Rectal smooth muscle tissue (tissue), 1 donor: Measurements from ENCODE around the gene TMC8.
"Not testable (repeated sequence)": the region's sequence is repeated elsewhere in the genome, so short reads cannot be mapped to it uniquely, and the experiment has no call there.

Source experiments
- H3K27ac ChIP-seq: one replicate; pipeline ENCODE4 v1.7.0; 2013; ENCODE audit warnings: low read depth, low read length, inconsistent platforms
- H3K27me3 ChIP-seq: one replicate; pipeline ENCODE4 v1.7.0; 2013; ENCODE audit warnings: low read length; ENCODE audit not compliant: control insufficient read depth, insufficient read depth
- H3K36me3 ChIP-seq: one replicate; pipeline ENCODE4 v1.7.0; 2013; ENCODE audit warnings: low read length; ENCODE audit not compliant: control insufficient read depth, insufficient read depth
- H3K4me1 ChIP-seq: one replicate; pipeline ENCODE4 v1.7.0; 2013; ENCODE audit warnings: low read length; ENCODE audit not compliant: control insufficient read depth, insufficient read depth
- H3K4me3 ChIP-seq: one replicate; pipeline ENCODE4 v1.7.0; 2013; ENCODE audit warnings: low read length
- H3K9ac ChIP-seq: one replicate; pipeline ENCODE4 v1.7.0; 2013; ENCODE audit warnings: low read length

Gene TMC8

DNA sequence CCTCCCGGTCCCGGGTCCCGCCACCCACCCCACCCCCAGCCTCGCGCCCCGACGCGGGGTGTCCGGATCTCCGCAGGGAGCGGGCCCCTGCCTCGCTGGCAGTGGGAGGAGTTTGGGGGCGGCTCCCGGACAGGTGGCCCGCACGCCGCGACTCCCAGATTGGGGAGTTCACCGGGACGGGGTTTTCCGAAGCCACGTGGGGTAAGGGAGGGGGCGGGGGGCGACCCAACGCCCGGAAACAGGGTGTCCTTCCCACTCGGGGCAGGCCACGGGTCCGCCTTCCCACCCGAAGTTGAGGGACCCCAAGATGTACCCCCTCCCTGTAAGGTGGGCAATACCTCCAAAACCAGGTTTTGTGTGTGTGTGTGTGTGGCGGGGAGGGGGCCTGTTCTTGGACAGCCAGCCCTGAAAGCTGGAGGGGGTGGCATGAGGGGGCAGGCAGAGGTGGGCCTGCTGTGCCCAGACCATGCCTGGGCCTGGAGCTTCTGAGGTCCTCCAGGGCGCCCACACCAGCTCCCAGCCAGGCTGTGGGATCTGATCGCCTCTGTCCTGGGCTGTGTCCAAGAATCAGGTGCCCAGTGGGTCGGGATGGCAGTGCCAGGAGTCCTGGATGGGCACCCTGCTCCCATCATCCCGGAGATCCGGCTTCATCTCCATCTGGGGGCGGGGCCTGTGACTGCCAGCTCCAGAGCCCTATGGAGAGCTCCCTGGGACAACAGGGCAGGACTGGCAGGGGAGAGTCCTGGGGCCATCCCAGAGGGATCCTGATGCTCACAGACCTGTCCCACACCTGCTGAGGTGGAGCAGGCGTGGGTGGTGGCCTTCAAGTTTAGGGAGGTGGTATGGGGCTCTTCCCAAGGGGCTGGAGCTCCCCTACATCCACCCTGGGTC lies 38.6 kb downstream of the TMC8 start:
- H3K9ac ChIP-seq = peak overlapping the region; percentile 49
- peak overlapping the region; percentile 59 for H3K4me3 ChIP-seq
- H3K36me3 ChIP-seq = peaks cover 4% of the 10 kb centered on the region
- H3K4me1 ChIP-seq = peaks cover 7% of the 10 kb centered on the region
- H3K27ac ChIP-seq = peak overlapping the region; percentile 53
- no peaks in the 10 kb centered on the region for H3K27me3 ChIP-seq

- H3K27ac ChIP-seq = no peak overlapping the region
- H3K4me3 ChIP-seq = no peak overlapping the region
- peaks cover 7% of the 10 kb centered on the region for H3K4me1 ChIP-seq
- H3K36me3 ChIP-seq = peaks cover 4% of the 10 kb centered on the region
- no peaks in the 10 kb centered on the region for H3K27me3 ChIP-seq
- H3K9ac ChIP-seq = no peak overlapping the region
Measured at GRCh38 chr17:78170692-78171590, 40.4 kb downstream of the TMC8 start.

DNA sequence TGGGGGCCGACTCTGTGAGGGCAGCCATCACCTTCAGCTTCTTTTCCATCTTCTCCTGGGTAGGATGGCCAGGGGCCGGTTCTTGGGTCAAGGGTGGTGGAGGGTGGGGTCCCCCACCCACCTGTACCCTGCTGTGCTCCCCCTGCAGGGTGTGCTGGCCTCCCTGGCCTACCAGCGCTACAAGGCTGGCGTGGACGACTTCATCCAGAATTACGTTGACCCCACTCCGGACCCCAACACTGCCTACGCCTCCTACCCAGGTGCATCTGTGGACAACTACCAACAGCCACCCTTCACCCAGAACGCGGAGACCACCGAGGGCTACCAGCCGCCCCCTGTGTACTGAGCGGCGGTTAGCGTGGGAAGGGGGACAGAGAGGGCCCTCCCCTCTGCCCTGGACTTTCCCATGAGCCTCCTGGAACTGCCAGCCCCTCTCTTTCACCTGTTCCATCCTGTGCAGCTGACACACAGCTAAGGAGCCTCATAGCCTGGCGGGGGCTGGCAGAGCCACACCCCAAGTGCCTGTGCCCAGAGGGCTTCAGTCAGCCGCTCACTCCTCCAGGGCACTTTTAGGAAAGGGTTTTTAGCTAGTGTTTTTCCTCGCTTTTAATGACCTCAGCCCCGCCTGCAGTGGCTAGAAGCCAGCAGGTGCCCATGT lies 41.1 kb downstream of the TMC8 start:
- Histone ChIP-seq H3K27ac (peak overlapping the region; percentile 8), H3K4me1 (peaks cover 11% of the 10 kb centered on the region)
- not testable (repeated sequence) for H3K9ac ChIP-seq, H3K36me3 ChIP-seq, H3K4me3 ChIP-seq, H3K27me3 ChIP-seq

- H3K27me3 ChIP-seq = no peaks in the 10 kb centered on the region
- no peak overlapping the region for H3K9ac ChIP-seq
- H3K27ac ChIP-seq = peak overlapping the region; percentile 47
- peaks cover 4% of the 10 kb centered on the region for H3K36me3 ChIP-seq
- H3K4me1 ChIP-seq = peaks cover 11% of the 10 kb centered on the region
- H3K4me3 ChIP-seq = no peak overlapping the region
Measured at GRCh38 chr17:78172249-78173051, 41.9 kb downstream of the TMC8 start.

GRCh38 chr17:78173097-78173715 lies 42.6 kb downstream of the TMC8 start:
- Histone ChIP-seq H3K27me3 (no peaks in the 10 kb centered on the region), H3K9ac (no peak overlapping the region), H3K36me3 (peaks cover 4% of the 10 kb centered on the region), H3K27ac (peak overlapping the region; percentile 47), H3K4me1 (peaks cover 11% of the 10 kb centered on the region), H3K4me3 (no peak overlapping the region)

DNA sequence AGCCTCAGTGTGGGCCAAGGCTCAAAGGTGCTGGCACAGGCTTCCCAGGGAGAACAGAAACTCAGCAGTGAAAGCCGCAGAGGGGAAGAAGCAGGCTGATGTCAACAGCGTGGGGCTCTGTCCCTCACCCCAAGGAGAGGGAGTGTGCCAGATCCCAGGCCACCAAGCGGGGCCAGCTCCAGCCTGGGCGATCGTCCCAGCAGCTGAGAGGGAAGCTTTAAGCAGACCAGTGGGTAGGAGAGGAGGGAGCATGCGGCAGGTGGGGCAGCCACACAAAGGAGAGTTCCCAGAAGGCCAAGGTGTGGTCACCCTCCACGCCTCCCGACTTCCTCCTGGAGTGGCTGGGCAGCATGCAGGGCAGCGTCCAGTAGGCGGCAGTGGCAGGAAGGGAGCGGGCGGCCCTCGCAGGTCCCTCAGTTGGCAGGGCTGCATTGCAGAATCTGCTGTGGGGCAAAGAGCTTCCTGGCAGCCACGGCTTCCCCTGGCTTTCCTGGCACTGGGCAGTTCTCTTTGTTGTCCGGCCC lies 43.8 kb downstream of the TMC8 start:
- Histone ChIP-seq H3K4me3 (no peak overlapping the region), H3K27ac (peak overlapping the region; percentile 63), H3K4me1 (peaks cover 11% of the 10 kb centered on the region), H3K27me3 (no peaks in the 10 kb centered on the region), H3K9ac (peak overlapping the region; percentile 41), H3K36me3 (peaks cover 4% of the 10 kb centered on the region)

GRCh38 chr17:78174870-78175642 lies 44.5 kb downstream of the TMC8 start:
- peaks cover 11% of the 10 kb centered on the region for H3K4me1 ChIP-seq
- H3K36me3 ChIP-seq = peaks cover 4% of the 10 kb centered on the region

GRCh38 chr17:78175643-78175981 lies 45.0 kb downstream of the TMC8 start:
- Histone ChIP-seq H3K4me1 (peaks cover 14% of the 10 kb centered on the region), H3K9ac (no peak overlapping the region), H3K27me3 (no peaks in the 10 kb centered on the region), H3K27ac (no peak overlapping the region), H3K4me3 (no peak overlapping the region), H3K36me3 (peaks cover 3% of the 10 kb centered on the region)

More at GRCh38 chr17:78174870-78175642, 44.5 kb downstream of the TMC8 start:
- Histone ChIP-seq H3K27ac (peak overlapping the region; percentile 63), H3K27me3 (no peaks in the 10 kb centered on the region), H3K4me3 (no peak overlapping the region), H3K9ac (no peak overlapping the region)

DNA sequence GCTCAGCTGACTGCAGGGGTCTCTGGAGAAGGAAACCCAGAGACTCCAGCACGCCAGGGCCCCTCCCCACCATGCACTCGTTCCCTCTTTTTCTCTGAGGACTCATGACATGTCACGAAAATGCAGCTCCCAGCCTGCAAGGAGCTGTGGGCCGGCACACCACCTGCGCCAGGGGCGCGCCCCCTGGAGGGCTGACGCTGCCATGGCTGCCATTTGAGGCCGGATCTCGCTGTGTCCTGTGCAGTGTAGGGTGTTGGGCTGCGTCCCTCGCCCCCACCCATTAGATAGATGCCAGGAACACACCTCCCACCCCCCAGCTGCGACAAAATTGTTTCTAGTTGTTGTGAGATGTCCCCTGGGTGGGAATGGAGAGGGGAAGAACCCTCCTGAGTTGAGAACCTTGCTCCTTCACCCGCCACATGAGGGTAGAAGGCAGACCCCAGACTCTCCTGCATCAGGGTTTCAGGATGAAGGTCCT lies 46.0 kb downstream of the TMC8 start:
- H3K9ac ChIP-seq = no peak overlapping the region

GRCh38 chr17:78179372-78179771 lies 48.8 kb downstream of the TMC8 start:
- Histone ChIP-seq H3K4me1 (peaks cover 9% of the 10 kb centered on the region), H3K36me3 (no peaks in the 10 kb centered on the region), H3K9ac (no peak overlapping the region), H3K27me3 (no peaks in the 10 kb centered on the region), H3K27ac (peak overlapping the region; percentile 23), H3K4me3 (no peak overlapping the region)

More for the DNA sequence above, 46.0 kb downstream of the TMC8 start:
- Histone ChIP-seq H3K36me3 (no peaks in the 10 kb centered on the region), H3K27me3 (no peaks in the 10 kb centered on the region), H3K27ac (no peak overlapping the region), H3K4me3 (no peak overlapping the region), H3K4me1 (peaks cover 17% of the 10 kb centered on the region)
